ENCODE results near the gene PRR18. TPM values are rescaled to one million over a fixed set of nuclear protein-coding genes. Genes with fewer than 3 reads are reported as not detected.

The PRR18 gene
- total and polyA plus RNA-seq, 9 of the 15 experiments (the other 6 are each of a cell fraction or from before 2014, with no cell fraction given) = not detected

- CTCF ChIA-PET (ENCODE audit: low intra/inter-chr PET ratio) = no interaction called here
- in situ Hi-C loops (cut with MboI) = no loop called here
- POLR2A ChIA-PET = interaction anchor here (0.5 to 0.6 kb wide), 2 partner anchors 14 to 25 kb away, joined by 3 read pairs; no protein-coding TSS in a partner anchor
Observed at GRCh38 chr6:166306378-166307081, 1.7 kb downstream of the PRR18 start.

More at GRCh38 chr6:166306378-166307081, 1.7 kb downstream of the PRR18 start:
- FAIRE-seq = no peak
- no peaks in the 10 kb centered on the region for H4K20me1 ChIP-seq (replicated peaks; ENCODE audit: control insufficient read depth, insufficient read depth, low read length)
- H3K9me1 ChIP-seq (ENCODE audit: control insufficient read depth, insufficient read depth, low read length) = no peaks in the 10 kb centered on the region
- WGBS (ENCODE audit: insufficient coverage, low coverage, missing lambda C conversion rate) = 18% methylated on average over 34 of the region's 34 CpGs
- intact Hi-C loops (cut with micrococcal nuclease) = no loop called here
- H3K4me1 ChIP-seq (replicated peaks in 1 of 2; ENCODE audit: control insufficient read depth in 2 of 2, insufficient read depth in 2 of 2, low read length in 2 of 2) = peaks cover 0 to 8% of the 10 kb centered on the region in 2 experiments; a peak in 2 of 5 replicates
- no peak overlapping the region for H3K27ac ChIP-seq (ENCODE audit: extremely low read depth, low read depth, low read length)
- H3K79me2 ChIP-seq (ENCODE audit: control insufficient read depth, insufficient read depth, low read length) = no peaks in the 10 kb centered on the region
- no TSS peak for BruUV-seq (replicated peaks)
- H3K9ac ChIP-seq (ENCODE audit: insufficient read depth in 1 of 2, low read depth in 2 of 2, low read length in 2 of 2) = no peak overlapping the region
- H3K9me3 ChIP-seq (replicated peaks; ENCODE audit: control insufficient read depth, insufficient read depth, low read depth, low read length) = no peaks in the 10 kb centered on the region
- DNase-seq (ENCODE audit: extremely low read depth in 1 of 4, low spot score in 3 of 4) = no peak
- H3K4me2 ChIP-seq (ENCODE audit: insufficient read depth, low read length) = no peak overlapping the region
- no peak for ATAC-seq
- peaks cover 40 to 60% of the 10 kb centered on the region in 2 experiments for H3K27me3 ChIP-seq (ENCODE audit: control insufficient read depth in 2 of 2, insufficient read depth in 2 of 2, low read length in 2 of 2)
- no peaks in the 10 kb centered on the region for H3K36me3 ChIP-seq (ENCODE audit: control insufficient read depth, insufficient read depth, low read length)
- TF ChIP-seq GTF2F1 (IDR thresholded peaks at IDR 0.05; ENCODE audit: low read depth, low read length) (no peak), KAT2B (IDR thresholded peaks at IDR 0.05; ENCODE audit: low read depth, low read length) (no peak), TARDBP (IDR thresholded peaks at IDR 0.05) (no peak), CBX2 (IDR thresholded peaks at IDR 0.05; ENCODE audit: insufficient read depth, low read length, poor library complexity, severe bottlenecking) (no peak), FIP1L1 (IDR thresholded peaks at IDR 0.05; ENCODE audit: low read depth, low read length, poor library complexity, severe bottlenecking) (no peak), POLR2B (IDR thresholded peaks at IDR 0.05; ENCODE audit: low read depth, partially characterized antibody) (no peak), ZBTB26 (CRISPR knock-in tag; IDR thresholded peaks at IDR 0.05) (no peak), RAD21 (CRISPR knock-in tag; conservative IDR thresholded peaks at IDR 0.05 in 1 of 2, IDR thresholded peaks at IDR 0.05 in 1 of 2) (no peak), POLR3A (IDR thresholded peaks at IDR 0.05; ENCODE audit: borderline replicate concordance, extremely low read depth, insufficient read depth, insufficient read length) (no peak), FOSL1 (tag; conservative IDR thresholded peaks at IDR 0.05) (no peak), U2AF1 (optimal IDR thresholded peaks at IDR 0.05; ENCODE audit: low read depth, low read length) (no peak), ZHX1 (conservative IDR thresholded peaks at IDR 0.05; ENCODE audit: low read length) (no peak)
- H3K4me3 ChIP-seq = no peak overlapping the region
- H2AFZ ChIP-seq (ENCODE audit: low read depth, low read length) = no peak overlapping the region

Measured in K562 (cell line).